Sigmoid colon (tissue), 4 donors: ENCODE data around the gene BZW1.

Experiments used
- EP300 ChIP-seq, 4 donors: sonication (generic); formaldehyde crosslinking; IDR thresholded peaks; one replicate each; pipeline ENCODE4 v1.6.1; 2017; ENCODE audit warnings: antibody characterized with exemption in 4 of 4
- POLR2A ChIP-seq, 2 donors: fragments of 450-650 bp; IDR thresholded peaks; one replicate each; pipeline ENCODE4 v1.6.1; 2016; ENCODE audit warnings: antibody characterized with exemption in 2 of 2, mild to moderate bottlenecking in 2 of 2, moderate library complexity in 2 of 2
- POLR2AphosphoS5 ChIP-seq, 4 donors: sonication (generic); formaldehyde crosslinking; IDR thresholded peaks; one replicate each; pipeline ENCODE4 v1.6.1; 2017; ENCODE audit warnings: antibody characterized with exemption in 4 of 4
- TF ChIP-seq, protein P1 (sequence below), 4 experiments: fragments of 450-650 bp in 3 of 4; fragments of 200-600 bp in 1 of 4; IDR thresholded peaks; one replicate each; pipeline ENCODE4 v1.5.1; 2016 to 2019; ENCODE audit warnings: antibody characterized with exemption in 4 of 4, mild to moderate bottlenecking in 3 of 4, moderate library complexity in 2 of 4

DNA sequence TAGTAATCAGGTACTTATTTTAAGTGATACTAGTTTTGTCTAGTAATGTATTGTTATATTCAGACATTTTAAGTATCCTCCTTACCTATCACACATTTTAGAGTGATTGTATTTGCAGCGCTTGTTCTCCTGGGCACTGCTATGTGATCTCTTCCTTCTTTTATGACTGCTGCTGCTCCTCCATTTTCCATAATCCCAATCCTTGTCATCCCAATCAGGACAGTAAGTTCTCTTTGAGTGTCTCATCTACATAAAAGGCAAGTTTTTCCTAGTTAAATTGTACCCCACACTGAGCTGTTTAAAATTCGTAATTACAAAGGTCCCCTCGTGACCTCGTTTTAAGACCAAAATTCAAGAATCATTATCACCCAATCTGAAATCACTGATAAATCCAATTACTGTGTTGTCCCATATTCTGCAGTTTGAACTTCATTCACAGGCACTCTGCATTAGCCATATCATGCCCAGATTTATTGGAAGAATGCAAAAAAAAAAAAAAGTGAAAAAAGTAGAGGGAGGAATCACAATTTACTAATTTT, 50.0 kb downstream of the BZW1 start:
- TF ChIP-seq, protein P1, sequence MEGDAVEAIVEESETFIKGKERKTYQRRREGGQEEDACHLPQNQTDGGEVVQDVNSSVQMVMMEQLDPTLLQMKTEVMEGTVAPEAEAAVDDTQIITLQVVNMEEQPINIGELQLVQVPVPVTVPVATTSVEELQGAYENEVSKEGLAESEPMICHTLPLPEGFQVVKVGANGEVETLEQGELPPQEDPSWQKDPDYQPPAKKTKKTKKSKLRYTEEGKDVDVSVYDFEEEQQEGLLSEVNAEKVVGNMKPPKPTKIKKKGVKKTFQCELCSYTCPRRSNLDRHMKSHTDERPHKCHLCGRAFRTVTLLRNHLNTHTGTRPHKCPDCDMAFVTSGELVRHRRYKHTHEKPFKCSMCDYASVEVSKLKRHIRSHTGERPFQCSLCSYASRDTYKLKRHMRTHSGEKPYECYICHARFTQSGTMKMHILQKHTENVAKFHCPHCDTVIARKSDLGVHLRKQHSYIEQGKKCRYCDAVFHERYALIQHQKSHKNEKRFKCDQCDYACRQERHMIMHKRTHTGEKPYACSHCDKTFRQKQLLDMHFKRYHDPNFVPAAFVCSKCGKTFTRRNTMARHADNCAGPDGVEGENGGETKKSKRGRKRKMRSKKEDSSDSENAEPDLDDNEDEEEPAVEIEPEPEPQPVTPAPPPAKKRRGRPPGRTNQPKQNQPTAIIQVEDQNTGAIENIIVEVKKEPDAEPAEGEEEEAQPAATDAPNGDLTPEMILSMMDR (IDR thresholded peaks at IDR 0.05): no peak
- TF ChIP-seq POLR2AphosphoS5 (IDR thresholded peaks at IDR 0.05): no peak
- no peak for TF ChIP-seq EP300 (IDR thresholded peaks at IDR 0.05)
- no peak for TF ChIP-seq POLR2A (IDR thresholded peaks at IDR 0.05)
